Transverse colon (tissue), 4 donors: Measurements from ENCODE around the gene SLBP. TPM values are rescaled to one million over a fixed set of nuclear protein-coding genes. Genes with fewer than 3 reads are reported as not detected.

Experiments used
- DNase-seq: peaks from one replicate; pipeline ENCODE4 v3.0.0-alpha.2; 2019
- H3K27ac ChIP-seq, 4 donors: fragments of 200-600 bp; sonication (generic); 2 replicates each; pipeline ENCODE4 v1.5.1; 2016 to 2018; ENCODE audit warnings: inconsistent platforms in 4 of 4
- H3K27me3 ChIP-seq: fragments of 200-600 bp; sonication (generic); 2 replicates; pipeline ENCODE4 v1.5.1; 2017; ENCODE audit warnings: inconsistent platforms
- H3K36me3 ChIP-seq, 4 donors: fragments of 200-600 bp; sonication (generic); 2 replicates each; pipeline ENCODE4 v1.5.1; 2017 to 2019; ENCODE audit warnings: inconsistent platforms in 4 of 4
- H3K4me1 ChIP-seq, 4 donors: fragments of 200-600 bp; sonication (generic); 2 replicates each; pipeline ENCODE4 v1.5.1; 2017 to 2020; ENCODE audit warnings: inconsistent platforms in 4 of 4
- H3K4me3 ChIP-seq, 4 donors: fragments of 200-600 bp; sonication (generic); 1 replicate in 1 of 4; 2 replicates in 3 of 4; pipeline versions ENCODE4 v1.5.1 to v1.6.1; 2017 to 2019; ENCODE audit warnings: inconsistent platforms in 4 of 4
- H3K9me3 ChIP-seq, 2 donors: fragments of 200-600 bp; sonication (generic); 2 replicates each; pipeline ENCODE4 v1.5.1; 2017 to 2019; ENCODE audit warnings: inconsistent platforms in 2 of 2
- CTCF ChIP-seq, 5 experiments: fragments of 200-600 bp in 3 of 5; fragments of 450-650 bp in 2 of 5; sonication (generic) in 3 of 5; IDR thresholded peaks; 1 replicate in 2 of 5; 2 replicates in 3 of 5; pipeline ENCODE4 v1.5.1; 2016 to 2017; ENCODE audit warnings: antibody characterized with exemption in 5 of 5, inconsistent platforms in 3 of 5, mild to moderate bottlenecking in 2 of 5, moderate library complexity in 1 of 5
- EP300 ChIP-seq: sonication (generic); formaldehyde crosslinking; IDR thresholded peaks from one replicate; pipeline ENCODE4 v1.6.1; 2017; ENCODE audit warnings: antibody characterized with exemption, low read depth
- POLR2A ChIP-seq: fragments of 450-650 bp; IDR thresholded peaks from one replicate; pipeline ENCODE4 v1.6.1; 2016; ENCODE audit warnings: antibody characterized with exemption, mild to moderate bottlenecking, moderate library complexity
- POLR2AphosphoS5 ChIP-seq, 3 donors: sonication (generic); formaldehyde crosslinking; IDR thresholded peaks; one replicate each; pipeline ENCODE4 v1.6.1; 2016; ENCODE audit warnings: antibody characterized with exemption in 3 of 3
- WGBS, 2 donors: methylation state at CpG; one replicate each; pipeline ENCODE4 v1.1.5; 2018; ENCODE audit warnings: low coverage in 1 of 2; 5-methylcytosine and 5-hydroxymethylcytosine counted together
- in situ Hi-C, 4 donors: fragments of 200-750 bp; cut with MboI; loops; one replicate each; pipeline versions ENCODE4 v1.15.0 to v1.15.1; 2017; ENCODE audit warnings: low sequenced_read_pairs in 3 of 4, low pct_ligation_motif_present in 1 of 4, low pct_unique_long_range_greater_than_20kb in 1 of 4
- intact Hi-C: fragments of 100-400 bp; cut with DNase I; formaldehyde crosslinking; loops from one replicate; pipeline ENCODE4 v1.15.1; 2023; ENCODE audit warnings: low total_unique reads
- total RNA-seq, 4 donors: library from RNA; depleted of rRNA; stranded (reverse); fragments of >200 nt; gene quantifications; one replicate each; pipeline ENCODE4 v1.1.0, GENCODE V29; 2016

SLBP gene
- total RNA-seq, 4 donors from 2014 or later, result 7.6 to 47.5 (median 31.6) TPM

GRCh38 chr4:1655081-1655480 lies 57.0 kb downstream of the SLBP start:
- Histone ChIP-seq H3K27ac (no peak overlapping the region), H3K9me3 (no peaks in the 10 kb centered on the region), H3K4me3 (no peak overlapping the region), H3K4me1 (no peaks in the 10 kb centered on the region), H3K36me3 (no peaks in the 10 kb centered on the region), H3K27me3 (no peaks in the 10 kb centered on the region)
- 96% methylated on average over 47 of the region's 47 CpGs; no CpG with 5 or more reads in 1 of the 2 donors for WGBS, 2 donors
- intact Hi-C loops (no loop called here), in situ Hi-C loops (no loop called here)
- no peak for DNase-seq
- no peak for TF ChIP-seq POLR2A
- TF ChIP-seq EP300, result no peak
- no peak for TF ChIP-seq CTCF (IDR thresholded peaks at IDR 0.05)
- TF ChIP-seq POLR2AphosphoS5 (IDR thresholded peaks at IDR 0.05), result no peak

- Histone ChIP-seq H3K4me1 (no peaks in the 10 kb centered on the region), H3K36me3 (no peaks in the 10 kb centered on the region), H3K4me3 (no peak overlapping the region), H3K27ac (no peak overlapping the region), H3K9me3 (no peaks in the 10 kb centered on the region), H3K27me3 (no peaks in the 10 kb centered on the region)
- intact Hi-C loops, result no loop called here
- WGBS, 2 donors, result 88% methylated on average over 22 of the region's 23 CpGs; no CpG with 5 or more reads in 1 of the 2 donors
- in situ Hi-C loops, result no loop called here
- TF ChIP-seq POLR2A (no peak), POLR2AphosphoS5 (IDR thresholded peaks at IDR 0.05) (no peak), EP300 (no peak), CTCF (IDR thresholded peaks at IDR 0.05) (no peak)
- no peak for DNase-seq
These were observed 57.7 kb downstream of the SLBP start for GRCh38 chr4:1654216-1654955.

GRCh38 chr4:1653776-1654175 lies 58.3 kb downstream of the SLBP start:
- intact Hi-C loops, result no loop called here
- WGBS, 2 donors, result 91% methylated on average over 10 of the region's 10 CpGs; no CpG with 5 or more reads in 1 of the 2 donors
- no peak overlapping the region for H3K4me3 ChIP-seq
- DNase-seq, result no peak
- H3K36me3 ChIP-seq, result no peaks in the 10 kb centered on the region
- in situ Hi-C loops, result no loop called here
- no peaks in the 10 kb centered on the region for H3K4me1 ChIP-seq
- H3K9me3 ChIP-seq, result no peaks in the 10 kb centered on the region
- H3K27me3 ChIP-seq, result no peaks in the 10 kb centered on the region
- no peak for TF ChIP-seq EP300
- TF ChIP-seq POLR2AphosphoS5 (IDR thresholded peaks at IDR 0.05), result no peak
- no peak for TF ChIP-seq POLR2A
- no peak for TF ChIP-seq CTCF (IDR thresholded peaks at IDR 0.05)
- no peak overlapping the region for H3K27ac ChIP-seq

DNA sequence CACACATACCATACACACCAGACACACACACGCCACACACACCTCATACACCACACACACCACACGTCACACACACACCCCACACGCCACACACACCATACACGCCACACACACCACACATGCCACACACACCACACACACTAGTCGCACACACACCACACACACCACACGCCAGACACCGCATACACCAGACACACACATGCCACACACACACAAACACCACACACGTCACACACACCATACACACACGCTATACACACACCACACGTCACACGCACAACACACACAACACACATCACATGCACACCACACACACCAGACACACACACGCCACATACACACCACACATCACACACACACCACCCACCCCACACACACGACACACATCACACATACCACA lies 60.0 kb downstream of the SLBP start:
- in situ Hi-C loops (no loop called here), intact Hi-C loops (no loop called here)
- Histone ChIP-seq H3K4me3 (no peak overlapping the region), H3K4me1 (no peaks in the 10 kb centered on the region), H3K27ac (no peak overlapping the region), H3K9me3 (no peaks in the 10 kb centered on the region), H3K36me3 (no peaks in the 10 kb centered on the region), H3K27me3 (no peaks in the 10 kb centered on the region)
- 96 to 98% methylated on average over 13 of the region's 13 CpGs for WGBS, 2 donors
- TF ChIP-seq CTCF (IDR thresholded peaks at IDR 0.05) (no peak), EP300 (no peak), POLR2A (no peak), POLR2AphosphoS5 (IDR thresholded peaks at IDR 0.05) (no peak)
- no peak for DNase-seq
